Astrocyte (in vitro differentiated cells and primary cell): ENCODE results near the gene EPO. TPM values are rescaled to one million over a fixed set of nuclear protein-coding genes. Genes with fewer than 3 reads are reported as not detected.

Experiments used
- DNase-seq: peaks from one replicate; pipeline ENCODE4 v3.0.0-alpha.2; 2010; ENCODE audit warnings: low read depth
- FAIRE-seq: peaks from 2 replicates; lab custom pipeline; 2011; peaks lifted over from hg19 to GRCh38; lab: Jason Lieb, UNC
- H2AFZ ChIP-seq: 2 replicates; pipeline ENCODE4 v1.6.0; 2012; ENCODE audit warnings: low read depth, low read length, inconsistent platforms
- H3K27ac ChIP-seq: 2 replicates; pipeline ENCODE4 v1.5.1; 2011; ENCODE audit warnings: low read depth, low read length, inconsistent platforms
- H3K27me3 ChIP-seq: 2 replicates; pipeline ENCODE4 v1.6.0; 2011; ENCODE audit warnings: low read length, inconsistent platforms; ENCODE audit not compliant: insufficient read depth
- H3K36me3 ChIP-seq: 2 replicates; pipeline ENCODE4 v1.5.1; 2011; ENCODE audit warnings: low read length, inconsistent platforms; ENCODE audit not compliant: insufficient read depth
- H3K4me1 ChIP-seq: 2 replicates; pipeline ENCODE4 v1.5.1; 2011; ENCODE audit warnings: low read length, inconsistent platforms; ENCODE audit not compliant: insufficient read depth
- H3K4me2 ChIP-seq: 2 replicates; pipeline ENCODE4 v1.6.0; 2012; ENCODE audit warnings: low read length, inconsistent platforms
- H3K4me3 ChIP-seq: 2 replicates; pipeline ENCODE4 v1.5.1; 2011; ENCODE audit warnings: low read depth, mild to moderate bottlenecking, low read length, inconsistent platforms; ENCODE audit not compliant: insufficient read depth
- H3K79me2 ChIP-seq: 2 replicates; pipeline ENCODE4 v1.6.0; 2012; ENCODE audit warnings: mild to moderate bottlenecking, low read length, inconsistent platforms; ENCODE audit not compliant: insufficient read depth
- H3K9ac ChIP-seq: 2 replicates; pipeline ENCODE4 v1.6.0; 2012; ENCODE audit warnings: mild to moderate bottlenecking, low read length, inconsistent platforms
- H3K9me3 ChIP-seq: 2 replicates; pipeline ENCODE4 v1.5.1; 2012; ENCODE audit warnings: low read depth, mild to moderate bottlenecking, low read length, inconsistent platforms; ENCODE audit not compliant: insufficient read depth
- H4K20me1 ChIP-seq: 2 replicates; pipeline ENCODE4 v1.6.0; 2012; ENCODE audit warnings: low read length, inconsistent platforms; ENCODE audit not compliant: insufficient read depth
- H3K27ac Mint-ChIP-seq: one replicate; pipeline ENCODE4 v1.8.0; 2021; ENCODE audit warnings: mild to moderate bottlenecking, mixed read lengths; ENCODE audit not compliant: unreplicated experiment
- H3K27me3 Mint-ChIP-seq: one replicate; pipeline ENCODE4 v1.8.0; 2021; ENCODE audit warnings: low read depth, mixed read lengths; ENCODE audit not compliant: unreplicated experiment
- H3K36me3 Mint-ChIP-seq: one replicate; pipeline ENCODE4 v1.8.0; 2021; ENCODE audit warnings: low read depth, mixed read lengths; ENCODE audit not compliant: unreplicated experiment
- H3K4me1 Mint-ChIP-seq: one replicate; pipeline ENCODE4 v1.8.0; 2021; ENCODE audit warnings: low read depth, mixed read lengths; ENCODE audit not compliant: unreplicated experiment
- H3K4me3 Mint-ChIP-seq: one replicate; pipeline ENCODE4 v1.8.0; 2021; ENCODE audit warnings: mild to moderate bottlenecking, moderate library complexity, mixed read lengths; ENCODE audit not compliant: unreplicated experiment
- H3K9me3 Mint-ChIP-seq: one replicate; pipeline ENCODE4 v1.8.0; 2021; ENCODE audit warnings: mild to moderate bottlenecking, mixed read lengths; ENCODE audit not compliant: unreplicated experiment
- CTCF ChIP-seq: IDR thresholded peaks from 2 replicates; pipeline ENCODE4 v1.5.1; 2011; ENCODE audit warnings: low read depth, mild to moderate bottlenecking, inconsistent platforms, low read length, moderate library complexity; ENCODE audit not compliant: insufficient read depth
- EZH2 ChIP-seq: IDR thresholded peaks from 2 replicates; pipeline ENCODE4 v1.6.1; 2012; ENCODE audit warnings: mild to moderate bottlenecking, low read length, inconsistent platforms; ENCODE audit not compliant: insufficient read depth
- total RNA-seq: library from RNA; stranded (reverse); gene quantifications from 2 replicates; pipeline ENCODE4 v1.2.1, GENCODE V29; 2021

Gene EPO
- total RNA-seq, 1 donor from 2014 or later, result not detected

- H3K27me3 ChIP-seq, result no peaks in the 10 kb centered on the region
- Mint-ChIP-seq H3K27me3 (peaks cover 6% of the 10 kb centered on the region), H3K9me3 (no peaks in the 10 kb centered on the region), H3K27ac (peak within 1 kb of the TSS; percentile 75), H3K4me3 (peak within 1 kb of the TSS; percentile 90), H3K36me3 (peaks cover 8% of the 10 kb centered on the region), H3K4me1 (peaks cover 4% of the 10 kb centered on the region)
- H3K79me2 ChIP-seq, result peaks cover 45% of the 10 kb centered on the region
- H3K36me3 ChIP-seq, result no peaks in the 10 kb centered on the region
- TF ChIP-seq EZH2 (no peak), CTCF (no peak)
- FAIRE-seq, result peak; percentile 43
- peak; percentile 98 for DNase-seq
- peak within 1 kb of the TSS; percentile 92 for H3K9ac ChIP-seq
- peaks cover 5% of the 10 kb centered on the region for H3K4me1 ChIP-seq
- H3K9me3 ChIP-seq, result no peaks in the 10 kb centered on the region
- peak within 1 kb of the TSS; percentile 83 for H3K4me3 ChIP-seq
- peak within 1 kb of the TSS; percentile 99 for H3K27ac ChIP-seq
- H2AFZ ChIP-seq, result peak within 1 kb of the TSS; percentile 96
- H3K4me2 ChIP-seq, result peak within 1 kb of the TSS; percentile 85
- peaks cover 28% of the 10 kb centered on the region for H4K20me1 ChIP-seq
These were observed 46.8 kb upstream of the EPO start, which contains the start of gene GNB2 for GRCh38 chr7:100673302-100673941. Gene GNB2 (plus strand): TSS chr7:100673740. CDS start chr7:100676266, 2,526 bp downstream.

- peak overlapping the region; percentile 80 for H2AFZ ChIP-seq
- H3K36me3 Mint-ChIP-seq, result peaks cover 9% of the 10 kb centered on the region
- H3K4me3 Mint-ChIP-seq, result peak overlapping the region; percentile 90
- peaks cover 4% of the 10 kb centered on the region for H3K4me1 Mint-ChIP-seq
- H3K27ac Mint-ChIP-seq, result peak overlapping the region; percentile 62
- FAIRE-seq, result no peak
- no peaks in the 10 kb centered on the region for H3K9me3 ChIP-seq
- peak overlapping the region; percentile 99 for H3K27ac ChIP-seq
- no peaks in the 10 kb centered on the region for H3K27me3 ChIP-seq
- DNase-seq, result peak; percentile 20
- H3K36me3 ChIP-seq, result no peaks in the 10 kb centered on the region
- peak overlapping the region; percentile 83 for H3K4me3 ChIP-seq
- H3K9me3 Mint-ChIP-seq, result no peaks in the 10 kb centered on the region
- H3K4me2 ChIP-seq, result peak overlapping the region; percentile 85
- peaks cover 31% of the 10 kb centered on the region for H4K20me1 ChIP-seq
- H3K4me1 ChIP-seq, result peaks cover 5% of the 10 kb centered on the region
- TF ChIP-seq EZH2 (no peak), CTCF (no peak)
- H3K27me3 Mint-ChIP-seq, result peaks cover 6% of the 10 kb centered on the region
- peak overlapping the region; percentile 92 for H3K9ac ChIP-seq
- H3K79me2 ChIP-seq, result peaks cover 47% of the 10 kb centered on the region
These were observed 46.3 kb upstream of the EPO start for GRCh38 chr7:100673942-100674410.
